HTR-8/SVneo (cell line): ENCODE measurements around the gene B9D1.
A peak's percentile ranks its signal among the peaks of the same experiment; 100 is the strongest.

Source experiments
- DNase-seq: peaks from one replicate; pipeline ENCODE4 v3.0.0; 2011; ENCODE audit warnings: low spot score, mixed read lengths; ENCODE audit not compliant: insufficient read length
- FAIRE-seq: peaks from 2 replicates; lab custom pipeline; 2011; peaks lifted over from hg19 to GRCh38; lab: Jason Lieb, UNC

Gene B9D1

GRCh38 chr17:19390951-19391350 is 28.4 kb upstream of the B9D1 start:
- DNase-seq (no peak), FAIRE-seq (peak; percentile 78)

GRCh38 chr17:19388791-19389785 is 26.6 kb upstream of the B9D1 start:
- FAIRE-seq (peak; percentile 80), DNase-seq (no peak)

- FAIRE-seq (peak; percentile 38), DNase-seq (no peak)
Measured at GRCh38 chr17:19387921-19388521, 25.5 kb upstream of the B9D1 start.

GRCh38 chr17:19386974-19387920 is 24.7 kb upstream of the B9D1 start, which contains the start of gene MFAP4:
Gene MFAP4 (minus strand): TSS chr17:19387190. CDS start chr17:19387155, 35 bp downstream.
- FAIRE-seq: peak; percentile 74

GRCh38 chr17:19386051-19386929 is 23.8 kb upstream of the B9D1 start:
- FAIRE-seq (peak; percentile 86), DNase-seq (peak; percentile 73)

More at GRCh38 chr17:19386974-19387920, 24.7 kb upstream of the B9D1 start, which contains the start of gene MFAP4:
- peak; percentile 67 for DNase-seq

- FAIRE-seq (no peak), DNase-seq (no peak)
Measured at GRCh38 chr17:19385521-19385983, 23.0 kb upstream of the B9D1 start.

- peak; percentile 92 for FAIRE-seq
Measured at GRCh38 chr17:19384723-19385391, 22.3 kb upstream of the B9D1 start.

GRCh38 chr17:19383681-19384470 is 21.4 kb upstream of the B9D1 start:
- peak; percentile 49 for FAIRE-seq
- DNase-seq: no peak

More at GRCh38 chr17:19384723-19385391, 22.3 kb upstream of the B9D1 start:
- DNase-seq: no peak

GRCh38 chr17:19382531-19383444 is 20.3 kb upstream of the B9D1 start:
- peak; percentile 81 for FAIRE-seq
- DNase-seq: no peak

GRCh38 chr17:19381741-19382444 is 19.4 kb upstream of the B9D1 start:
- no peak for DNase-seq

GRCh38 chr17:19381361-19381740 is 18.8 kb upstream of the B9D1 start:
- DNase-seq: no peak
- FAIRE-seq: no peak

More at GRCh38 chr17:19381741-19382444, 19.4 kb upstream of the B9D1 start:
- no peak for FAIRE-seq

- FAIRE-seq (no peak), DNase-seq (no peak)
Measured at GRCh38 chr17:19380481-19381301, 18.2 kb upstream of the B9D1 start.

- FAIRE-seq: peak; percentile 81
- no peak for DNase-seq
Measured at GRCh38 chr17:19379361-19380065, 17.0 kb upstream of the B9D1 start.
